Cardiac fibroblast (primary cell): ENCODE data around the gene CCNYL1.

ENCODE experiments used
- DNase-seq, 2 donors: peaks; one replicate each; pipeline versions ENCODE4 v3.0.0 to v3.0.0-alpha.2; 2010; ENCODE audit warnings: low read depth in 2 of 2
- H3K4me3 ChIP-seq, 2 donors: replicated peaks in 1 of 2; 1 replicate in 1 of 2; 2 replicates in 1 of 2; pipeline ENCODE4 v1.5.1; 2011; ENCODE audit warnings: low read depth in 2 of 2, low read length in 2 of 2, mild to moderate bottlenecking in 2 of 2, moderate library complexity in 1 of 2
- CTCF ChIP-seq: IDR thresholded peaks from one replicate; pipeline ENCODE4 v1.5.1; 2011; ENCODE audit warnings: low read depth, mild to moderate bottlenecking, low read length, inconsistent platforms

The CCNYL1 gene

GRCh38 chr2:207802650-207803049 lies 91.2 kb downstream of the CCNYL1 start:
- H3K4me3 ChIP-seq: no peak overlapping the region
- no peak for TF ChIP-seq CTCF

More at GRCh38 chr2:207802650-207803049, 91.2 kb downstream of the CCNYL1 start:
- no peak for DNase-seq
